ENCODE results near the gene ESYT3. TPM values are rescaled to one million over a fixed set of nuclear protein-coding genes. Genes with fewer than 3 reads are reported as not detected.

The ESYT3 gene
- polyA plus RNA-seq, 3 donors, result not detected

GRCh38 chr3:138491971-138492370 is 57.6 kb downstream of the ESYT3 start:
- TF ChIP-seq CTCF (IDR thresholded peaks at IDR 0.05), result no peak
- intact Hi-C loops (cut with micrococcal nuclease), result no loop called here
- H3K9me3 ChIP-seq (replicated peaks in 1 of 2; ENCODE audit: control insufficient read depth in 1 of 2, insufficient read depth in 1 of 2, low read length in 2 of 2), result peaks cover 7 to 16% of the 10 kb centered on the region in 2 donors
- no peak for DNase-seq
- Mint-ChIP-seq H3K9me3 (peaks cover 18 to 28% (median 20%) of the 10 kb centered on the region in 7 donors), H3K27ac (peak overlapping the region in 3 of 7 donors; percentile 4 to 73 (median 62)), H3K27me3 (ENCODE audit: low read depth in 3 of 3) (no peaks in the 10 kb centered on the region), H3K4me3 (no peak overlapping the region), H3K4me1 (peaks cover 36% of the 10 kb centered on the region), H3K36me3 (no peaks in the 10 kb centered on the region)
- H3K27me3 ChIP-seq (ENCODE audit: control insufficient read depth in 2 of 2, insufficient read depth in 2 of 2, low read length in 2 of 2), result no peaks in the 10 kb centered on the region
- H3K27ac ChIP-seq (ENCODE audit: low read depth in 1 of 2, low read length in 2 of 2), result no peak overlapping the region
- 100% methylated on average over 1 of the region's 1 CpG for WGBS (ENCODE audit: insufficient coverage)
- no peaks in the 10 kb centered on the region for H3K36me3 ChIP-seq (replicated peaks in 1 of 2; ENCODE audit: control insufficient read depth in 1 of 2, insufficient read depth in 2 of 2, low read length in 2 of 2)
- no peak overlapping the region for H3K9ac ChIP-seq (ENCODE audit: insufficient read depth, low read length, poor library complexity, severe bottlenecking)
- no peak overlapping the region for H2AFZ ChIP-seq (ENCODE audit: insufficient read depth, low read depth, low read length, poor library complexity, severe bottlenecking)
- H3K4me2 ChIP-seq (replicated peaks; ENCODE audit: extremely low read depth, low read length, poor library complexity, severe bottlenecking), result no peak overlapping the region
- H4K20me1 ChIP-seq (ENCODE audit: insufficient read depth, low read length), result no peaks in the 10 kb centered on the region
- H3K4me3 ChIP-seq (replicated peaks in 1 of 3; ENCODE audit: low read depth in 2 of 3, low read length in 3 of 3), result no peak overlapping the region
- H3K79me2 ChIP-seq (ENCODE audit: insufficient read depth, low read length), result no peaks in the 10 kb centered on the region
- peaks cover 32 to 41% of the 10 kb centered on the region in 2 donors for H3K4me1 ChIP-seq (ENCODE audit: control insufficient read depth in 1 of 2, insufficient read depth in 2 of 2, low read length in 2 of 2)

- Histone ChIP-seq H4K20me1 (ENCODE audit: insufficient read depth, low read length) (no peaks in the 10 kb centered on the region), H3K9ac (ENCODE audit: insufficient read depth, low read length, poor library complexity, severe bottlenecking) (no peak overlapping the region), H3K27ac (ENCODE audit: low read depth in 1 of 2, low read length in 2 of 2) (peak overlapping the region in 1 of 2 donors; percentile 22), H3K4me1 (ENCODE audit: control insufficient read depth in 1 of 2, insufficient read depth in 2 of 2, low read length in 2 of 2) (peaks cover 32 to 41% of the 10 kb centered on the region in 2 donors), H3K9me3 (replicated peaks in 1 of 2; ENCODE audit: control insufficient read depth in 1 of 2, insufficient read depth in 1 of 2, low read length in 2 of 2) (peaks cover 1 to 5% of the 10 kb centered on the region in 2 donors), H3K4me3 (replicated peaks in 1 of 3; ENCODE audit: low read depth in 2 of 3, low read length in 3 of 3) (no peak overlapping the region), H3K4me2 (replicated peaks; ENCODE audit: extremely low read depth, low read length, poor library complexity, severe bottlenecking) (no peak overlapping the region), H2AFZ (ENCODE audit: insufficient read depth, low read depth, low read length, poor library complexity, severe bottlenecking) (peak overlapping the region; percentile 2), H3K79me2 (ENCODE audit: insufficient read depth, low read length) (no peaks in the 10 kb centered on the region), H3K36me3 (replicated peaks in 1 of 2; ENCODE audit: control insufficient read depth in 1 of 2, insufficient read depth in 2 of 2, low read length in 2 of 2) (no peaks in the 10 kb centered on the region), H3K27me3 (ENCODE audit: control insufficient read depth in 2 of 2, insufficient read depth in 2 of 2, low read length in 2 of 2) (no peaks in the 10 kb centered on the region)
- no peaks in the 10 kb centered on the region for H3K27me3 Mint-ChIP-seq (ENCODE audit: low read depth in 3 of 3)
- 80% methylated on average over 4 of the region's 4 CpGs for WGBS (ENCODE audit: insufficient coverage)
- H3K9me3 Mint-ChIP-seq, result peaks cover 7 to 16% (median 9%) of the 10 kb centered on the region in 7 donors
- H3K36me3 Mint-ChIP-seq, result peaks cover 0 to 2% of the 10 kb centered on the region in 2 donors
- peaks cover 36% of the 10 kb centered on the region for H3K4me1 Mint-ChIP-seq
- DNase-seq, result peak in 2 of 3 donors; percentile 9 to 17
- H3K4me3 Mint-ChIP-seq, result no peak overlapping the region
- intact Hi-C loops (cut with micrococcal nuclease), result no loop called here
- H3K27ac Mint-ChIP-seq, result peak overlapping the region in 4 of 7 donors; percentile 15 to 86 (median 72)
- TF ChIP-seq CTCF (IDR thresholded peaks at IDR 0.05), result no peak
Observed at GRCh38 chr3:138492980-138493675, 58.7 kb downstream of the ESYT3 start.

Data from CD14-positive monocyte (primary cell).